Gastrocnemius medialis (tissue), 4 donors: Measurements from ENCODE around the gene CRELD1. TPM values are rescaled to one million over a fixed set of nuclear protein-coding genes. Genes with fewer than 3 reads are reported as not detected.
A peak's percentile ranks its signal among the peaks of the same experiment; 100 is the strongest.

Experiments used
- ATAC-seq, 2 donors: fragments of 150-250 bp; one replicate each; pipeline ENCODE4 v1.9.1; 2016
- DNase-seq, 2 donors: peaks; one replicate each; pipeline ENCODE4 v3.0.0-alpha.2; 2019
- H3K27ac ChIP-seq, 4 donors: fragments of 200-600 bp; sonication (generic); 1 replicate in 1 of 4; 2 replicates in 3 of 4; pipeline ENCODE4 v1.5.1; 2016 to 2018; ENCODE audit warnings: mild to moderate bottlenecking in 2 of 4, moderate library complexity in 1 of 4
- H3K27me3 ChIP-seq, 3 donors: fragments of 200-600 bp; sonication (generic) in 2 of 3; 1 replicate in 1 of 3; 2 replicates in 2 of 3; pipeline versions ENCODE4 v1.5.1 to v1.6.0; 2016 to 2019; ENCODE audit warnings: mild to moderate bottlenecking in 1 of 3, moderate library complexity in 1 of 3
- H3K36me3 ChIP-seq, 2 donors: fragments of 200-600 bp; sonication (generic) in 1 of 2; one replicate each; pipeline ENCODE4 v1.5.1; 2017 to 2018
- H3K4me1 ChIP-seq, 2 donors: fragments of 200-600 bp; sonication (generic) in 1 of 2; one replicate each; pipeline ENCODE4 v1.5.1; 2016 to 2017; ENCODE audit warnings: mild to moderate bottlenecking in 2 of 2
- H3K4me3 ChIP-seq, 4 donors: fragments of 200-600 bp; sonication (generic) in 3 of 4; 1 replicate in 1 of 4; 2 replicates in 3 of 4; pipeline ENCODE4 v1.5.1; 2016 to 2019; ENCODE audit warnings: mild to moderate bottlenecking in 2 of 4
- H3K9me3 ChIP-seq, 3 donors: fragments of 200-600 bp; sonication (generic) in 2 of 3; 1 replicate in 1 of 3; 2 replicates in 2 of 3; pipeline ENCODE4 v1.5.1; 2016 to 2019
- CTCF ChIP-seq, 5 experiments: fragments of 450-650 bp in 3 of 5; fragments of 200-600 bp in 2 of 5; sonication (generic) in 2 of 5; IDR thresholded peaks in 4 of 5; conservative IDR thresholded peaks in 1 of 5; 1 replicate in 4 of 5; 2 replicates in 1 of 5; pipeline ENCODE4 v1.5.1; 2016 to 2019; ENCODE audit warnings: antibody characterized with exemption in 5 of 5, mild to moderate bottlenecking in 3 of 5, moderate library complexity in 3 of 5
- POLR2A ChIP-seq, 2 donors: fragments of 450-650 bp; IDR thresholded peaks; one replicate each; pipeline ENCODE4 v1.6.1; 2017; ENCODE audit warnings: antibody characterized with exemption in 2 of 2, mild to moderate bottlenecking in 2 of 2, moderate library complexity in 2 of 2
- in situ Hi-C, 4 donors: fragments of 200-750 bp; cut with MboI; loops; one replicate each; pipeline versions ENCODE4 v1.15.0 to v1.8.0; 2017; ENCODE audit warnings: low sequenced_read_pairs in 4 of 4
- intact Hi-C: fragments of 100-400 bp; cut with DNase I; formaldehyde crosslinking; loops from one replicate; pipeline ENCODE4 v1.15.1; 2023; ENCODE audit warnings: low total_unique reads
- total RNA-seq, 4 donors: library from RNA; depleted of rRNA; stranded (reverse); fragments of >200 nt; gene quantifications; one replicate each; pipeline versions ENCODE4 v1.1.0 to v1.2.3, GENCODE V29; 2016

Gene CRELD1
- total RNA-seq, 4 donors from 2014 or later, result 31.6 to 42.3 (median 37.1) TPM

- no peak overlapping the region for H3K27ac ChIP-seq
- no peaks in the 10 kb centered on the region for H3K27me3 ChIP-seq
- no peak for DNase-seq
- TF ChIP-seq POLR2A (IDR thresholded peaks at IDR 0.05) (no peak), CTCF (IDR thresholded peaks at IDR 0.05 in 4 of 5, conservative IDR thresholded peaks at IDR 0.05 in 1 of 5) (no peak)
- H3K36me3 ChIP-seq, result peaks cover 0 to 14% of the 10 kb centered on the region in 2 donors
- intact Hi-C loops (no loop called here), in situ Hi-C loops (no loop called here)
- no peak for ATAC-seq
- no peak overlapping the region for H3K4me3 ChIP-seq
- peaks cover 5 to 11% of the 10 kb centered on the region in 2 donors for H3K4me1 ChIP-seq
- H3K9me3 ChIP-seq, result no peaks in the 10 kb centered on the region
Measured at GRCh38 chr3:9888540-9888939, 45.1 kb upstream of the CRELD1 start.

GRCh38 chr3:9889405-9889804, 44.2 kb upstream of the CRELD1 start:
- in situ Hi-C loops, result no loop called here
- no peak for DNase-seq

GRCh38 chr3:9890249-9891071, 43.2 kb upstream of the CRELD1 start, which contains the start of gene JAGN1:
JAGN1 (plus strand) TSS chr3:9890610; CDS start chr3:9890723, 113 bp downstream.
- intact Hi-C loops (loop anchor here (1.0 to 2.0 kb wide), 4 partner anchors 24 to 431 kb away; partner anchors contain the start of genes CRELD1, RPUSD3 and SEC13), in situ Hi-C loops (no loop called here)
- ATAC-seq (peak; percentile 97 to 98), DNase-seq (peak; percentile 83 to 86)
- peak within 1 kb of the TSS; percentile 93 to 100 (median 96) for H3K27ac ChIP-seq
- H3K36me3 ChIP-seq, result peaks cover 0 to 20% of the 10 kb centered on the region in 2 donors
- H3K9me3 ChIP-seq, result no peaks in the 10 kb centered on the region
- H3K4me3 ChIP-seq, result peak within 1 kb of the TSS; percentile 65 to 100 (median 88)
- peaks cover 7 to 11% of the 10 kb centered on the region in 2 donors for H3K4me1 ChIP-seq
- no peaks in the 10 kb centered on the region for H3K27me3 ChIP-seq
- TF ChIP-seq CTCF (IDR thresholded peaks at IDR 0.05 in 4 of 5, conservative IDR thresholded peaks at IDR 0.05 in 1 of 5), result no peak
- TF ChIP-seq POLR2A (IDR thresholded peaks at IDR 0.05), result peak; percentile 91 to 93

More at GRCh38 chr3:9889405-9889804, 44.2 kb upstream of the CRELD1 start:
- no peak for TF ChIP-seq CTCF (IDR thresholded peaks at IDR 0.05 in 4 of 5, conservative IDR thresholded peaks at IDR 0.05 in 1 of 5)
- no peaks in the 10 kb centered on the region for H3K27me3 ChIP-seq
- H3K27ac ChIP-seq, result peak overlapping the region in 1 of 4 donors; percentile 96
- H3K4me3 ChIP-seq, result no peak overlapping the region
- intact Hi-C loops, result no loop called here
- ATAC-seq, result no peak
- no peaks in the 10 kb centered on the region for H3K9me3 ChIP-seq
- H3K4me1 ChIP-seq, result peaks cover 7 to 11% of the 10 kb centered on the region in 2 donors
- H3K36me3 ChIP-seq, result peaks cover 0 to 16% of the 10 kb centered on the region in 2 donors

- ATAC-seq (no peak), DNase-seq (no peak)
- TF ChIP-seq POLR2A (IDR thresholded peaks at IDR 0.05) (no peak), CTCF (IDR thresholded peaks at IDR 0.05 in 4 of 5, conservative IDR thresholded peaks at IDR 0.05 in 1 of 5) (no peak)
- Histone ChIP-seq H3K36me3 (peaks cover 0 to 20% of the 10 kb centered on the region in 2 donors), H3K27ac (peak overlapping the region; percentile 93 to 100 (median 96)), H3K27me3 (no peaks in the 10 kb centered on the region), H3K4me3 (peak overlapping the region; percentile 65 to 100 (median 88)), H3K9me3 (no peaks in the 10 kb centered on the region), H3K4me1 (peaks cover 7 to 11% of the 10 kb centered on the region in 2 donors)
- intact Hi-C loops (loop anchor here (1.0 to 2.0 kb wide), 3 partner anchors 24 to 430 kb away; partner anchors contain the start of genes RPUSD3 and SEC13), in situ Hi-C loops (no loop called here)
Measured at GRCh38 chr3:9891072-9891622, 42.5 kb upstream of the CRELD1 start.
